ENCODE results near the gene SLC35B4.

GRCh38 chr7:134324107-134324506, 7.4 kb upstream of the SLC35B4 start:
- TF ChIP-seq CTCF (IDR thresholded peaks at IDR 0.05; ENCODE audit: low read depth, low read length) (no peak), EZH2phosphoT487 (IDR thresholded peaks at IDR 0.05; ENCODE audit: low read depth) (no peak)

Measured in OCI-LY3 (cell line).